ENCODE measurements around the gene DPP6. TPM values are rescaled to one million over a fixed set of nuclear protein-coding genes. Genes with fewer than 3 reads are reported as not detected.

Gene DPP6
- total RNA-seq, 2 experiments from 2014 or later, result not detected

DNA sequence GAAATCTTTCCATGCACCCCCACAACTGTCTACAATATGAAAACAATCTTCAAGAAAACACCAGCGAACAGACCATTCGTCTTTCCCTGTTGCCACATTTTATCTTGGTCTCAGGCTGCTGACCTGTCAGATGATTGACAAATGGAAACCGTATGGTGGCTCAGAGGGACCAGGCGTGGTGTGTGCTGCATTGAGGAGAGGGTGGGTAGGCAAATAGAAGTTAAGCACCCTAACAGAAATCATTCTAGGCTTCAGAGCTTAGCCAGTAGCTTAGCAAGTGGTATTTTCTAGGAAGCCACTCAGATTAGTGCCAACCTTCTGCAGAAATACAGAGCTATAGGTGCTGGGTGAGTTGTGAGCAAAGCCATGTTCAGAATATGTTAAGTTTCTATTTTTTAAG is 114.9 kb downstream of the DPP6 start:
- TF ChIP-seq, protein P1, sequence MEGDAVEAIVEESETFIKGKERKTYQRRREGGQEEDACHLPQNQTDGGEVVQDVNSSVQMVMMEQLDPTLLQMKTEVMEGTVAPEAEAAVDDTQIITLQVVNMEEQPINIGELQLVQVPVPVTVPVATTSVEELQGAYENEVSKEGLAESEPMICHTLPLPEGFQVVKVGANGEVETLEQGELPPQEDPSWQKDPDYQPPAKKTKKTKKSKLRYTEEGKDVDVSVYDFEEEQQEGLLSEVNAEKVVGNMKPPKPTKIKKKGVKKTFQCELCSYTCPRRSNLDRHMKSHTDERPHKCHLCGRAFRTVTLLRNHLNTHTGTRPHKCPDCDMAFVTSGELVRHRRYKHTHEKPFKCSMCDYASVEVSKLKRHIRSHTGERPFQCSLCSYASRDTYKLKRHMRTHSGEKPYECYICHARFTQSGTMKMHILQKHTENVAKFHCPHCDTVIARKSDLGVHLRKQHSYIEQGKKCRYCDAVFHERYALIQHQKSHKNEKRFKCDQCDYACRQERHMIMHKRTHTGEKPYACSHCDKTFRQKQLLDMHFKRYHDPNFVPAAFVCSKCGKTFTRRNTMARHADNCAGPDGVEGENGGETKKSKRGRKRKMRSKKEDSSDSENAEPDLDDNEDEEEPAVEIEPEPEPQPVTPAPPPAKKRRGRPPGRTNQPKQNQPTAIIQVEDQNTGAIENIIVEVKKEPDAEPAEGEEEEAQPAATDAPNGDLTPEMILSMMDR (IDR thresholded peaks at IDR 0.05), result no peak
- no peaks in the 10 kb centered on the region for H3K27me3 ChIP-seq (ENCODE audit: control insufficient read depth in 1 of 2, insufficient read depth in 2 of 2, low read length in 2 of 2)
- Mint-ChIP-seq H3K4me1 (ENCODE audit: low read depth) (no peaks in the 10 kb centered on the region), H3K27me3 (no peaks in the 10 kb centered on the region), H3K4me3 (no peak overlapping the region), H3K9me3 (no peaks in the 10 kb centered on the region), H3K27ac (no peak overlapping the region), H3K36me3 (ENCODE audit: low read depth) (no peaks in the 10 kb centered on the region)
- no peak overlapping the region for H3K27ac ChIP-seq (ENCODE audit: low read depth in 1 of 2, low read length in 2 of 2)
- intact Hi-C loops (cut with DNase I, micrococcal nuclease), result no loop called here
- no peak for ATAC-seq (ENCODE audit: poor library complexity)
- H3K4me3 ChIP-seq (ENCODE audit: low read length), result no peak overlapping the region
- ChIA-PET POLR2A (no interaction called here), CTCF (no interaction called here)
- DNase-seq, result no peak
- H3K36me3 ChIP-seq (ENCODE audit: insufficient read depth, low read length), result no peaks in the 10 kb centered on the region
- peaks cover 0 to 17% of the 10 kb centered on the region in 2 experiments for H3K9me3 ChIP-seq (ENCODE audit: control insufficient read depth in 1 of 2, insufficient read depth in 1 of 2, low read length in 2 of 2)
- no peaks in the 10 kb centered on the region for H3K4me1 ChIP-seq (ENCODE audit: insufficient read depth, low read length)

DNA sequence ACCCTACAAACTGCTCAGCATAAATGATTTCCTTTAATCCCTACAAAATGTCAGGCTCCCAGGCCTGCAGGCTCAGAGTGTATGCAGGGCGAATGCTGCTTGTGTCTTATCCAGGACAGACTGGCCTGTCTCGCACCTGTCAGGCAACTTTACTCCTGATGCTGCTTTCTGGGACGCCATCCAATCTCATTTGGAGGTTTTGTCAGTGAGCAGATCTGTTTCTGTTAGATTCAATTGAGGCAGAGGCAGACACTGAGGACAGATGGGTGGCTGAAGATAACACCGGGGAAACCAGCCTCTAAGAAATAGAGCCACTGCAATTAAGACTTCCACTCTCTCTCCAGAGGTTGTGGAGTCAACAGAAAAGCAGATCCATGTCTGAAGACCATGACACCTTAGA is 115.6 kb downstream of the DPP6 start:
- Mint-ChIP-seq H3K4me1 (ENCODE audit: low read depth) (no peaks in the 10 kb centered on the region), H3K27ac (no peak overlapping the region), H3K36me3 (ENCODE audit: low read depth) (no peaks in the 10 kb centered on the region), H3K4me3 (no peak overlapping the region), H3K9me3 (no peaks in the 10 kb centered on the region), H3K27me3 (no peaks in the 10 kb centered on the region)
- Histone ChIP-seq H3K36me3 (ENCODE audit: insufficient read depth, low read length) (no peaks in the 10 kb centered on the region), H3K4me1 (ENCODE audit: insufficient read depth, low read length) (no peaks in the 10 kb centered on the region), H3K9me3 (ENCODE audit: control insufficient read depth in 1 of 2, insufficient read depth in 1 of 2, low read length in 2 of 2) (peaks cover 0 to 17% of the 10 kb centered on the region in 2 experiments), H3K4me3 (ENCODE audit: low read length) (no peak overlapping the region), H3K27ac (ENCODE audit: low read depth in 1 of 2, low read length in 2 of 2) (no peak overlapping the region), H3K27me3 (ENCODE audit: control insufficient read depth in 1 of 2, insufficient read depth in 2 of 2, low read length in 2 of 2) (no peaks in the 10 kb centered on the region)
- TF ChIP-seq, protein P1 (IDR thresholded peaks at IDR 0.05), result no peak
- intact Hi-C loops (cut with DNase I, micrococcal nuclease), result no loop called here
- ChIA-PET CTCF (no interaction called here), POLR2A (no interaction called here)
- no peak for ATAC-seq (ENCODE audit: poor library complexity)
- no peak for DNase-seq

DNA sequence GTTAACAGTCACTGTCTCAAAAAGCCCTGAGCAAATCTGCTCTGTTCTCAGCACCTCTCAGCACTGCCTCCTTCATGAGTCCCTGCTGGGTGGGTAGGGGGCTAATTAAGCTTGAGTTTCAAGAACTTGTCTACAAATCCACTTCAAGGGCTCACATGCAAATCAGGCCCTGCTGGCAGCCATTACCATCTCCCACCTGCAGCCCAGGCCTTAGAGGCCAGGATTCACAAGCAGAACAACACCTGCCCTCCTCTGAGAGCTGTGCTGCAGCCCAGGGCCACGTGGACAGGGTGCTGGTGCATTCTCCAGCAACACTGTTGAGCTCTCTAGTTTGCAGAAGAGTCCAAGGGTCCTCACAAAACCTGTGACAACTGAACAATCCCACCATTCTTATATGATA is 119.2 kb downstream of the DPP6 start:
- no peaks in the 10 kb centered on the region for H3K9me3 Mint-ChIP-seq
- Histone ChIP-seq H3K27me3 (ENCODE audit: control insufficient read depth in 1 of 2, insufficient read depth in 2 of 2, low read length in 2 of 2) (no peaks in the 10 kb centered on the region), H3K27ac (ENCODE audit: low read depth in 1 of 2, low read length in 2 of 2) (no peak overlapping the region), H3K36me3 (ENCODE audit: insufficient read depth, low read length) (no peaks in the 10 kb centered on the region), H3K9me3 (ENCODE audit: control insufficient read depth in 1 of 2, insufficient read depth in 1 of 2, low read length in 2 of 2) (peaks cover 0 to 27% of the 10 kb centered on the region in 2 experiments), H3K4me1 (ENCODE audit: insufficient read depth, low read length) (no peaks in the 10 kb centered on the region), H3K4me3 (ENCODE audit: low read length) (no peak overlapping the region)
- no peaks in the 10 kb centered on the region for H3K36me3 Mint-ChIP-seq (ENCODE audit: low read depth)
- no peak overlapping the region for H3K4me3 Mint-ChIP-seq
- DNase-seq, result no peak
- intact Hi-C loops (cut with DNase I, micrococcal nuclease), result no loop called here
- ATAC-seq (ENCODE audit: poor library complexity), result no peak
- ChIA-PET CTCF (no interaction called here), POLR2A (no interaction called here)
- no peaks in the 10 kb centered on the region for H3K27me3 Mint-ChIP-seq
- H3K4me1 Mint-ChIP-seq (ENCODE audit: low read depth), result no peaks in the 10 kb centered on the region
- H3K27ac Mint-ChIP-seq, result no peak overlapping the region
- TF ChIP-seq, protein P1 (IDR thresholded peaks at IDR 0.05), result no peak

All from CD4-positive, alpha-beta T cell (primary cell).